Measurements from ENCODE around the gene CLDN3. TPM values are rescaled to one million over a fixed set of nuclear protein-coding genes. Genes with fewer than 3 reads are reported as not detected.
A peak's percentile ranks its signal among the peaks of the same experiment; 100 is the strongest.
"Not testable (repeated sequence)": the region's sequence is repeated elsewhere in the genome, so short reads cannot be mapped to it uniquely, and the experiment has no call there.

Gene CLDN3
- total RNA-seq, 4 donors from 2014 or later: 672 to 1,662 (median 1,512) TPM

DNA sequence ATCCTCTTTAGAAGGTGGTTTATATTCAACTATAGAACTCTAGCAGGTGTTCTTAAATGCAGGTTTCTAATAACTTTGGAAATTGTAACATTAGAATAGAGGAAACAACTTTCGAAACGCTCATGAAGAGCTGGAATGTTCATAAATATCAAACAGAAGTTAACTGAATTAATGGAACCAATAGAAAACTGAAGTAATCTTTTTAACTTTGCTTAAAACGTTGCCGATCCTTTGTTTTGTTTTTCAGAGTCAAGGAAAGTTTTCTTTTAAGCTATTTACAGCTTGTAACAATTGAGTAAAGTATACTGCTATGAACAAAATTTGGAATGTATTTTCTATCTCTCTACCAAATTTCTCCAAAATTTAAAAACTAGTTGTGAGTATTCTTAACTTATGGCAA, 19.0 kb upstream of the CLDN3 start:
- H3K4me1 ChIP-seq: peaks cover 0 to 43% (median 21%) of the 10 kb centered on the region in 4 donors
- in situ Hi-C loops (cut with MboI; ENCODE audit: low pct_ligation_motif_present in 1 of 4, low pct_unique_long_range_greater_than_20kb in 1 of 4, low sequenced_read_pairs in 3 of 4) (no loop called here), intact Hi-C loops (cut with DNase I; ENCODE audit: low total_unique reads) (no loop called here)
- H3K27me3 ChIP-seq: no peaks in the 10 kb centered on the region
- H3K36me3 ChIP-seq: no peaks in the 10 kb centered on the region
- H3K27ac ChIP-seq: no peak overlapping the region
- no peak overlapping the region for H3K4me3 ChIP-seq
- TF ChIP-seq CTCF (IDR thresholded peaks at IDR 0.05) (no peak), EP300 (IDR thresholded peaks at IDR 0.05; ENCODE audit: low read depth) (no peak), POLR2A (IDR thresholded peaks at IDR 0.05) (no peak), POLR2AphosphoS5 (IDR thresholded peaks at IDR 0.05) (no peak)
- 90 to 92% methylated on average over 4 of the region's 4 CpGs for WGBS, 2 donors (ENCODE audit: low coverage in 1 of 2)
- no peaks in the 10 kb centered on the region for H3K9me3 ChIP-seq
- no peak for DNase-seq

DNA sequence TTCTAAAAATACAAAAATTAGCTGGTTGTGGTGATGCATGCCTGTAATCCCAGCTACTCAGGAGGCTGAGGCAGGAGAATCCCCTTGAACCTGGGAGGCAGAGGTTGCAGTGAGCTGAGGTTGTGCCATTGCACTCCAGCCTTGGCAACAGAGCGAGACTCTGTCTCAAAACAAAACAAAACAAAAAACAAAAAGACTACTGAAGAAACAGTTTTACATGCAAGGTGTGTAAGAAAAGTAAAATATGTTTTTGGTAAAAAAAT, 17.6 kb upstream of the CLDN3 start:
- intact Hi-C loops (cut with DNase I; ENCODE audit: low total_unique reads); DNase-seq; H3K36me3 ChIP-seq; H3K4me3 ChIP-seq; H3K27me3 ChIP-seq; H3K9me3 ChIP-seq; in situ Hi-C loops (cut with MboI; ENCODE audit: low pct_ligation_motif_present in 1 of 4, low pct_unique_long_range_greater_than_20kb in 1 of 4, low sequenced_read_pairs in 3 of 4): not testable (repeated sequence)
- WGBS, 2 donors (ENCODE audit: low coverage in 1 of 2): 20 to 46% methylated on average over 1 of the region's 1 CpG
- peak overlapping the region; percentile 74 to 89 (median 86) for H3K27ac ChIP-seq
- H3K4me1 ChIP-seq: peaks cover 0 to 31% (median 14%) of the 10 kb centered on the region in 4 donors

DNA sequence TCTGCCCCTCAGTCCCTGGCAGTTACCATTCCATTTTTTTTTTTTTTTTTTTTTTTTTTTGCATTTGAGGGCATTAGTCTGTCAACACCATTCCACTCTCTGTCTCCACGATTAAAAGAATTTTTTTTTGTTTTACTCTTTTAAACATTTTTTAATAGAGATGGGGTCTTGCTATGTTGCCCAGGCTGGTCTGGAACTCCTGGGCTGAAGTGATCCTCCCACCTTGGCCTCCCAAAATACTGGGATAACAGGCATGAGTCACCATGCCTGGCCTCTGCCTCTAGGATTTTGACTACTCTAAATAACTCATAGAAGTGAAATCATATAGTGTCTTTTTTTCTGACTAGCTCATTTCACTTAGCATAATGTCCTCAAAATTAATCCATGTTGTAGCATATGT, 16.5 kb upstream of the CLDN3 start:
- Histone ChIP-seq H3K27ac (peak overlapping the region in 3 of 4 donors; percentile 86 to 89 (median 87)), H3K9me3 (no peaks in the 10 kb centered on the region), H3K4me1 (peaks cover 0 to 20% (median 9%) of the 10 kb centered on the region in 4 donors), H3K27me3 (no peaks in the 10 kb centered on the region), H3K36me3 (no peaks in the 10 kb centered on the region), H3K4me3 (no peak overlapping the region)
- no peak for DNase-seq
- intact Hi-C loops (cut with DNase I; ENCODE audit: low total_unique reads) (no loop called here), in situ Hi-C loops (cut with MboI; ENCODE audit: low pct_ligation_motif_present in 1 of 4, low pct_unique_long_range_greater_than_20kb in 1 of 4, low sequenced_read_pairs in 3 of 4) (no loop called here)
- TF ChIP-seq EP300 (IDR thresholded peaks at IDR 0.05; ENCODE audit: low read depth): no peak
- no peak for TF ChIP-seq POLR2A (IDR thresholded peaks at IDR 0.05)
- TF ChIP-seq CTCF (IDR thresholded peaks at IDR 0.05): no peak
- TF ChIP-seq POLR2AphosphoS5 (IDR thresholded peaks at IDR 0.05): no peak
- WGBS, 2 donors (ENCODE audit: low coverage in 1 of 2): 69 to 100% methylated on average over 1 of the region's 1 CpG

GRCh38 chr7:73779517-73779916, 9.4 kb upstream of the CLDN3 start:
- peaks cover 0 to 16% (median 8%) of the 10 kb centered on the region in 4 donors for H3K4me1 ChIP-seq
- in situ Hi-C loops (cut with MboI; ENCODE audit: low pct_ligation_motif_present in 1 of 4, low pct_unique_long_range_greater_than_20kb in 1 of 4, low sequenced_read_pairs in 3 of 4) (no loop called here), intact Hi-C loops (cut with DNase I; ENCODE audit: low total_unique reads) (no loop called here)
- H3K27ac ChIP-seq: peak overlapping the region in 1 of 4 donors; percentile 7
- H3K27me3 ChIP-seq: no peaks in the 10 kb centered on the region
- 80 to 85% methylated on average over 1 of the region's 1 CpG for WGBS, 2 donors (ENCODE audit: low coverage in 1 of 2)
- no peak overlapping the region for H3K4me3 ChIP-seq
- TF ChIP-seq EP300 (IDR thresholded peaks at IDR 0.05; ENCODE audit: low read depth) (no peak), POLR2AphosphoS5 (IDR thresholded peaks at IDR 0.05) (no peak), CTCF (IDR thresholded peaks at IDR 0.05) (no peak), POLR2A (IDR thresholded peaks at IDR 0.05) (no peak)
- no peak for DNase-seq
- no peaks in the 10 kb centered on the region for H3K9me3 ChIP-seq
- H3K36me3 ChIP-seq: no peaks in the 10 kb centered on the region

- Histone ChIP-seq H3K4me3 (no peak overlapping the region), H3K27ac (no peak overlapping the region), H3K27me3 (no peaks in the 10 kb centered on the region), H3K9me3 (no peaks in the 10 kb centered on the region), H3K4me1 (peaks cover 0 to 16% (median 13%) of the 10 kb centered on the region in 4 donors), H3K36me3 (no peaks in the 10 kb centered on the region)
- TF ChIP-seq POLR2AphosphoS5 (IDR thresholded peaks at IDR 0.05) (no peak), EP300 (IDR thresholded peaks at IDR 0.05; ENCODE audit: low read depth) (no peak), CTCF (IDR thresholded peaks at IDR 0.05) (no peak), POLR2A (IDR thresholded peaks at IDR 0.05) (no peak)
- intact Hi-C loops (cut with DNase I; ENCODE audit: low total_unique reads): no loop called here
- no peak for DNase-seq
- WGBS, 2 donors (ENCODE audit: low coverage in 1 of 2): 84% methylated on average over 5 to 11 of the region's 11 CpGs
- in situ Hi-C loops (cut with MboI; ENCODE audit: low pct_ligation_motif_present in 1 of 4, low pct_unique_long_range_greater_than_20kb in 1 of 4, low sequenced_read_pairs in 3 of 4): no loop called here
Measured at GRCh38 chr7:73778801-73779389, 8.8 kb upstream of the CLDN3 start.
